Kidney glomerular epithelial cell (primary cell): Measurements from ENCODE around the gene PTGIR.

Experiments used
- DNase-seq: peaks from one replicate; lab custom pipeline; 2025; lab: John Stamatoyannopoulos, UW

The PTGIR gene

DNA sequence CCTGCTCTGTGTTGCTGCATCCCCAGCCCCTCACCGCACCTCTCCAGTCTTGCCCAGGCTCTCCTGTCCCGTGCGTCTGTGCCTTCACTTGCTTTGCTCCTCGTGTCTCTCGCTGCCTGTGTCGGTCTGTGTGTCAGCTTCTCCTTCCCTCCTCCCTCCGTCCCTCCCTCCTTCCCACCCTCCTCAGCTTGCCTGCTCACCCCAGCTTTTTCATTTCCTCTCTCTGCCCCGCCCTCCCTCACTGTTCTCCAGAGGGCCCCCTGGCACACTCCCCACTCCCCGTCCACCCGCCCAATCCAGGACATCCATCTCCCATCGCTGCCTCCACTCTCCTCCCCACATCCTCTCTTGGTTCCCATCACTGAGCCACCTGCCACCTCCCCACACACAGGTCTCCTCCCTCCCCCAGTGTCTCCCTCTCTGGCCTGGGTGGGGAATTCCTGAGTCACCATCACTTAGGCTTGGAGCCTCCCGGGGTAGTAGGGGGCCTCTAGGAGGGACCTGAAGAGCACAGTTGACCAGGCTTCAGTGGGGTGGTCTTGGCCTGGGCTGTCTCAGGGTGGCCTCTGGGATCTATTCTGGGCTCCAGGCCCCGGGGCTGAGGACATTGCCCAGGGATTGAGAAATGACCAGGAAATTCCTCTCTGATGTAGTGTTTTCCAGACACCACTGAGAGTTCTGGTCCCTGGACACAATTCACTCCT is at the start of gene PTGIR:
PTGIR (minus strand) TSS at position 132 of the 704 bp plus-strand sequence. CDS start 864 bp downstream, outside the sequence.
- no peak for DNase-seq

DNA sequence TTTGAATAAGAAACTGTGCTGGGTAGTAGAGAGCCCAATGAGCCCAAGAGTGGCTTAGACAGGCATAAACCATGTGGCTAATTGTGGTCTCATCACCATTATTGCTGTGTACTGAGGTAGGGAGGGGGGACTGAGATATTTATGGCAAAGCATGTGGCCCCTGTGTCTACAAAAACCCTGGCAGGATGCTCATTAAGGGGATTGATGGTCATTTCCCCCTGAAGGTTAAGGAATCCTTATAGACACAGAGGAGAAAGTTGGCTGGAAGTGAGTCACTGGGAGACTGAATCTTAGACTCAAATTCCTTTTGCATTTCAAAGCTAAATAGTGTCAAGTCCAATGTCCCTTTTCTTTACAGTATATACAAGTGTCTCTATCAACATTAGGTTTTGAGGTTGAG is 45.9 kb upstream of the PTGIR start:
- DNase-seq: no peak

DNA sequence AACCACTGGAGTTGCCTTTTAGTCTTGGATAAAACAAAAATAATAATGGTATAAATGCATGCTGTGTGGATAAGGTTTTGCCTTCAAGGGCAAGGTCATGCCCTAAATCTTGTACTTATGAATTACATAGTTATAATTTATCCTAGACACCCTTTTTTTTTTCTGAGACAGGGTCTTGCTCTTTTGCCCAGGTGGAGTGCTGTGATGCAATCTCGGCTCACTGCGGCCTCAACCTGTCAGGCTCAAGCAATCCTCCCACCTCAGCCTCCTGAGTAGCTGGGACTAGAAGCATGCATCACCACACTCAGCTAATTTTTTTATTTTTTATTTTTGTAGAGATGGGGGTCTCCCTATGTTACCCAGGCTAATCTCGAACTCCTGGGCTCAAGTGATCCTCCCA is 43.8 kb upstream of the PTGIR start:
- DNase-seq: no peak

GRCh38 chr19:46665072-46665471 is 40.2 kb upstream of the PTGIR start:
- DNase-seq: no peak

DNA sequence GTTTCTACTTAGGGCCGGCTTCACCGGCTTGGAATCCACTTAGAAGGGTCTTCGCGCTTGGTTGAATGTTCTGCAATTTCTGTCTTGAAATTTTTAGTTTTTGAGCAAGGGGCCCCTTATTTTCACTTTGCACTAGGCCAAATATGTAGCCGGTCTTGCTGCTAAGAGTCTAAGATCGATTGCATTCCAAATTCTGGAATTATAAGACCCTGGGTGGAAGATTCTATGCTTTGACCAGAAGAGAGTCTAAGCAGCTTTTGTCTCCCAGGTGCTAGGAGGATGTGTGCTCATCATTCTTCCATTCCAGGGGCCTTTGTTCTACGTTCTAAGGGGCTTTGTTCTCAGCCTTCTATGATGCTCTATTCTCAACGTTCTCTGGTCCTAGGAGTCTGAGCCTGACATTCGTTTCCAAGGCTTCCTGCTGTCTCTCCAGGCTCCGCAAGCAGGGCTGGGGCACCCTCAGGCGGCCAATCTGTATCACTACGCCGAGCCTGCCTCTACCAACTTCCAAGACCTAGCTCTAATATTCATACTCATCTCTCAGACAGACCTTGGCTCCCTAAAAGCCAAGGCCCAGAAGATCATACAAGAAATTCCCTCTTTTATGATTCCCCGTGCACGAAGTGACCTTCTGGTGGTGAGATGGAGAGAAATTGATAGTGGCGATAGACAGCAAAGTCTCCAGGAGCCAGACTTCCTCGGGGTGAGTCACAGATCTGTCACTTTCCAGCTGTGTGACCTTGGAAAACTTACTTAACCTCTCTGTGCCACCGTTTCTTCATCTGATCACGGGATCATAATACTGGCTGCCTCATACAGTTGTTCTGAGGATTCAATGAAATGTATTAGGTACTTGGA is 37.1 kb upstream of the PTGIR start:
- peak; percentile 77 for DNase-seq

- DNase-seq: peak; percentile 99
Measured at GRCh38 chr19:46661020-46661731, 36.3 kb upstream of the PTGIR start, which contains the start of gene DACT3. Gene DACT3 (minus strand): TSS chr19:46661182. CDS start chr19:46661064, 118 bp downstream.

DNA sequence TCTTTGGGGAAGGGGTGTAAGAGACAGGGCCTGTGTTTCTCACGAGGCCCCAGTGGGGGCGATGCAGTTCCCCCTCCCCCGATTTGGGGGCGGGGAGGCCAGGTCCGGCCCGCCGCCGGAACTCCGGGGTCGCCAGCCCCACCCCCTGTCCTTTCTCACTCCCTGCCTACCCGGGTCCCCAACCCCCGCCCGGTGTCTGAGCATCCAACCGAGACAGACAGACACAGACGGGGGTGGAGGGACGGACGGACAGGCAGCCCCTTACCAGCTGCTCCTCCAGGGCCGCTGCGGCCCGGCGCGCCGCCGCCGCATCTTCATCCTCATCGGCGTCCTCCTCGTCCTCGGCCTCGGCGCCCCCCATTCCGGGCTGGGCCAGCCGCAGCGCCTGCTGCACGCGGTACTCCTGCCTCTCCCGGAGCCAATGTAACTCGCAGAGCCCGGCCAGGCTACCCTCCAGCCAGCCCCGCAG is 35.7 kb upstream of the PTGIR start:
- no peak for DNase-seq

GRCh38 chr19:46660008-46660517 is 35.2 kb upstream of the PTGIR start:
- DNase-seq: no peak

DNA sequence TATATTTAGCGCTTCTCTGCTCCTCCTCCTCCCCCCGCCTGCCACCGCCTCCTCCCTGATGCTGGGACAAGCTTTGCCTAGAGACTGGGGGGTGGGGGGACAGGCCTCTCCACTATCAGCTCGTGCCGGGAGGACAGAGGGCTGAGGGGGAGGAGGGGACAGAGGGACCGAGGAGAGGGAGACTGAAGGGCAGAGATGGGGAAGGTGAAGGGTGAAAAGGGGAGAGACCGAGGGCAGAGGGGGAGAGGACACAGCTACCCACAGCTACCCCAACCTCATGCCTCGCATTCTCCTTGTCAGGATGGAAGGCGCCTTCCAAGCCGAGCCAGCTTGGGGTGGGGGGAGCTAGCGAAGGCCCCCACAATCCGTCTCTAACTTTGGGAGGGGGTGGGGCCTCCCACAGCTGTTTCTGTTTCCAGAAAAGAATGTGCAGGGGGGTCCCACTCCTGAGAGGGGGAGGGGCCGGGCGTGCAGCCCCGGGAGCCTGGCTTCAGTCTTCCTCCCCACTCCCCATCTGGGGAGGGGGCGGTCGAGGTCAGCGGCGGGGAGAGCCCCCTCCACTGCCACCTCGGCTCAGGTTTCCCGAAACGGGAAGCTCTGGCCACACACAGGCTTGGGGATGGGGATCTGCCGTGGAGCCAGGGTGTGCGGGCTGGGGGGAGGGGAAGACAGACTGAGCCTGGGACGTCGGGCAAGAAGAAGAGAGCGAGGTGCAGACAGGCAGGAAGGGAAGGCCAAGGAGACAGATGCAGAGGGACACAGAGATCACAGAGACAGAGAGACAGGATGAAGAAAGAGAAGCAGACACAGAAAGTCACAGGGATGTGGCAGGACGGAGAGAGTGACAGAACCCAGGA is 34.5 kb upstream of the PTGIR start:
- no peak for DNase-seq

- DNase-seq: no peak
Measured at GRCh38 chr19:46656541-46656940, 31.7 kb upstream of the PTGIR start.

GRCh38 chr19:46654621-46655152 is 29.8 kb upstream of the PTGIR start:
- DNase-seq: no peak

DNA sequence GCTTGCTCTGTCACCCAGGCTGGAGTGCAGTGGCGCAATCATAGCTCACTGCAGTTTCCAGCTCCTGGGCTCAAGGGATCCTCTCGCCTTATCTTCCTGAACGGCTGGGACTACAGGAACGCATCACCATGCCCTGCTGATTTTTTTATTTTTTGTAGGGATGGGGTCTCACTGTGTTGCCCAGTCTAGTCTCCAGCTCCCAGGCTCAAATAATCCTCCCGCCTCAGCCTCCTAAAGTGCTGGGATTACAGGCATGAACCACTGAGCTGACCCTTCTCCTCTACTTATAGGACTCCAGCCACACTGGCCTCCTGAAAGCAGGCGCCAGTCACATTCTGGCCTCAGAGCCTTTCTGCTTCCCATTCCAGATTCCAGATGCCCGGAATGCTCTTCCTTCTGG is 25.6 kb upstream of the PTGIR start:
- no peak for DNase-seq

DNA sequence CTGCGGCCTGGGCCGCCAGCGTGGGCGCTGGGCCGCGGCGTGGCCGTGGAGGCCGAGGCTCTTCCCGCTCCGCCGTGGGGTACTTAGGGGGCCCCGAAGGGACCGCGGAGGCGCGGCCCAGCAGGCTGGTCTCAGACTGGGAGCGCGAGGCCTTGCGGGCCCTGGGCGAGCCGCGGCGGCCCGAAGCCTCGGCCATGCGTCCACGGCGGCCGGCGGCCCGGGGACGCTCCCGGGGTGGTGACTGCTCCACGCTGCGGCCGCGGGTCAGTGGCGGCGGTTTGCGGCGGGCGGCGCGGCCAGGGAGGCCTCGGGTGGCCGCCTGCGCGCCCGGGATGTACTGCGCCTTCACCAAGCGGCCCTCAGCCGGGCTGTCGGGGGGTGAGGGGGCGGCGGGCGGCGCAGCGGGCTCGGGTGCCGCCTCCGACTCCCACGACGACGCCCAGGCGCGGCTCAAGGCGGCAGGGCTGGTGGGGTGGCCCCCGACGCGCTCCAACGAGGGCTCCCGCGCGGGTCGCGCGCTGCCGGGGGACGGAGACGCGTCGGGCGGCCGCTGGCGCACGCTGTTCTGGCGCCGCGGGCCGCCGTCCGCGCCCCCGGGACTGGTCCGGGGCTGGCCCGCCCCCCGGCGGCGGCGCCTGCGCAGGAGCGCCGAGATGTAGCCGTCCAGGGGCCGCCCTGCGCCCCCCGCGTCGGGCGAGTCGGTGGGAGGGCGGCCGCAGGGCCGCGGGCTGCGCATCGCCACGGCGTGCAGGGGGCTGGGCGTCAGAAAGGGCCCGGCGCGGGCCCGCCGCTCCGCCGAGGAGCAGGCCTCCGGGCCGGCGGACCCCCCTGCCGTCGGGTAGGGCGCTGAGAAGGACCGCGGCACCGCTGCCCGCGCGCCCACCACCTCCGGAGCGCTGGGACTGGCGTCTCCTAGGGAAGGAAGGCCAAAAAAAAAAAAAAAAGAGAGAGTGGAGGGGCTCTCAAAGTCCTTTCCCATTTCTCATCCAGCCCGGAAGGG is 24.4 kb upstream of the PTGIR start:
- DNase-seq: no peak

- no peak for DNase-seq
Measured at GRCh38 chr19:46648060-46648960, 23.4 kb upstream of the PTGIR start.

DNA sequence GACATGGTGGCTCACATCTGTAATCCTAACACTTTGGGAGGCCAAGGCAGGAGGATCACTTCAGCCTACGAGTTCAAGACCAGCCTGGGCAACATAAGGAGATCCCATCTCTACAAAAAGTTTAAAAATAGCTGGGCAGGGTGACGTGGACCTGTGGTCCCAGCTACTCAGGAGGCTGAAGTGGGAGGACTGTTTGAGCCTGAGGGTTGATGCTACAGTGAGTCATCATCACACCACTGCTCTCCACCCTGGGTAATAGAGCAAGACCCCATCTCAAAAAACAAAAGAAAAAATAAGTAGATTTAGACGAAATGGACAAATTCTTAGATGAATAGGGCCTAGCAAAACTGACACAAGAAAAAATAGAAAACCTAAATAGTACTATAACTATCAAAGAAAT is 21.5 kb upstream of the PTGIR start:
- DNase-seq: no peak

- no peak for DNase-seq
Measured at GRCh38 chr19:46644720-46645119, 19.8 kb upstream of the PTGIR start.

GRCh38 chr19:46640656-46641055 is 15.8 kb upstream of the PTGIR start:
- no peak for DNase-seq

- DNase-seq: no peak
Measured at GRCh38 chr19:46639358-46640182, 14.7 kb upstream of the PTGIR start.
